ENCODE measurements around the gene TAS2R30.
A peak's percentile ranks its signal among the peaks of the same experiment; 100 is the strongest.

- no peak for TF ChIP-seq CTCF (IDR thresholded peaks at IDR 0.05)
- peak; percentile 84 for TF ChIP-seq POLR2A (IDR thresholded peaks at IDR 0.05)
These were observed 36.9 kb upstream of the TAS2R30 start, which contains the start of gene SMIM10L1 for GRCh38 chr12:11171145-11171968.
